AG08396 (cell line): ENCODE measurements around the gene RARB.

ENCODE experiments used
- DNase-seq: peaks from one replicate; pipeline ENCODE4 v3.0.0; 2012; ENCODE audit warnings: low spot score, mixed read lengths

The RARB gene

GRCh38 chr3:25472731-25473130 lies 44.7 kb downstream of the RARB start:
- no peak for DNase-seq

GRCh38 chr3:25473246-25473645 lies 45.2 kb downstream of the RARB start:
- DNase-seq, result no peak

- no peak for DNase-seq
Measured at GRCh38 chr3:25474052-25474451, 46.0 kb downstream of the RARB start.

GRCh38 chr3:25476639-25477038 lies 48.6 kb downstream of the RARB start:
- no peak for DNase-seq

GRCh38 chr3:25478211-25478757 lies 50.2 kb downstream of the RARB start:
- no peak for DNase-seq

GRCh38 chr3:25478964-25479726 lies 51.1 kb downstream of the RARB start:
- DNase-seq, result no peak

- no peak for DNase-seq
Measured at GRCh38 chr3:25479727-25480010, 51.6 kb downstream of the RARB start.

- no peak for DNase-seq
Measured at GRCh38 chr3:25480811-25481210, 52.7 kb downstream of the RARB start.

GRCh38 chr3:25481386-25481785 lies 53.3 kb downstream of the RARB start:
- DNase-seq, result no peak

- no peak for DNase-seq
Measured at GRCh38 chr3:25483456-25483855, 55.4 kb downstream of the RARB start.

GRCh38 chr3:25485673-25486072 lies 57.6 kb downstream of the RARB start:
- DNase-seq, result no peak

GRCh38 chr3:25486932-25487331 lies 58.9 kb downstream of the RARB start:
- no peak for DNase-seq

GRCh38 chr3:25489858-25490593 lies 62.0 kb downstream of the RARB start:
- no peak for DNase-seq

GRCh38 chr3:25493246-25493645 lies 65.2 kb downstream of the RARB start:
- DNase-seq, result no peak

GRCh38 chr3:25493786-25494185 lies 65.7 kb downstream of the RARB start:
- DNase-seq, result no peak

GRCh38 chr3:25495304-25495703 lies 67.2 kb downstream of the RARB start:
- DNase-seq, result no peak

- no peak for DNase-seq
Measured at GRCh38 chr3:25495726-25496253, 67.7 kb downstream of the RARB start.

- no peak for DNase-seq
Measured at GRCh38 chr3:25497096-25497495, 69.0 kb downstream of the RARB start.

- no peak for DNase-seq
Measured at GRCh38 chr3:25500706-25501210, 72.7 kb downstream of the RARB start.

- DNase-seq, result no peak
Measured at GRCh38 chr3:25502233-25502632, 74.2 kb downstream of the RARB start.

- DNase-seq, result no peak
Measured at GRCh38 chr3:25503898-25504301, 75.8 kb downstream of the RARB start.

- no peak for DNase-seq
Measured at GRCh38 chr3:25505581-25505980, 77.5 kb downstream of the RARB start.

- no peak for DNase-seq
Measured at GRCh38 chr3:25507811-25508210, 79.7 kb downstream of the RARB start.
